Endothelial cell of umbilical vein (primary cell): ENCODE measurements around the gene MORC1. TPM values are rescaled to one million over a fixed set of nuclear protein-coding genes. Genes with fewer than 3 reads are reported as not detected.

Experiments
- BruUV-seq: library from RNA; stranded (reverse); fragments of 400-500 nt; replicated peaks from 2 replicates; lab custom pipeline; 2021; lab: Mats Ljungman, UMichigan
- CTCF ChIA-PET: fragments of 300-600, 350-600 bp; sonication (Branson Sonifier 250); formaldehyde crosslinking; loops from one replicate; lab custom pipeline; 2021; ENCODE audit warnings: antibody characterized with exemption, inconsistent platforms; lab: Charles Lee
- POLR2A ChIA-PET: fragments of 300-600, 350-600 bp; sonication (Branson Sonifier 250); formaldehyde crosslinking; loops from one replicate; lab custom pipeline; 2021; ENCODE audit warnings: antibody characterized with exemption, inconsistent platforms; lab: Charles Lee
- DNase-seq: peaks from one replicate; pipeline ENCODE4 v3.0.0-alpha.2; 2011; ENCODE audit warnings: low read depth, low spot score
- FAIRE-seq: peaks from 2 replicates; lab custom pipeline; 2011; peaks lifted over from hg19 to GRCh38; lab: Jason Lieb, UNC
- H2AFZ ChIP-seq: 2 replicates; pipeline ENCODE4 v1.6.0; 2012; ENCODE audit warnings: low read depth, low read length, control low read depth, inconsistent platforms
- H3K27ac ChIP-seq: 2 replicates; pipeline ENCODE4 v1.5.1; 2011; ENCODE audit warnings: low read depth, mild to moderate bottlenecking, control low read depth, low read length, moderate library complexity; ENCODE audit not compliant: insufficient read depth
- H3K27me3 ChIP-seq, 2 experiments: 2 replicates each; pipeline versions ENCODE4 v1.6.0 to v1.6.1; 2011; ENCODE audit warnings: low read length in 2 of 2, mixed read lengths in 1 of 2; ENCODE audit not compliant: control insufficient read depth in 2 of 2, insufficient read depth in 2 of 2
- H3K36me3 ChIP-seq, 2 experiments: 2 replicates in 1 of 2; 3 replicates in 1 of 2; pipeline ENCODE4 v1.5.1; 2011; ENCODE audit warnings: low read length in 2 of 2, mild to moderate bottlenecking in 1 of 2, moderate library complexity in 1 of 2; ENCODE audit not compliant: control insufficient read depth in 2 of 2, insufficient read depth in 2 of 2; ENCODE audit errors: extremely low read depth in 1 of 2
- H3K4me1 ChIP-seq: 3 replicates; pipeline ENCODE4 v1.5.1; 2011; ENCODE audit warnings: mild to moderate bottlenecking, low read length; ENCODE audit not compliant: control insufficient read depth, insufficient read depth; ENCODE audit errors: extremely low read depth
- H3K4me2 ChIP-seq: 2 replicates; pipeline ENCODE4 v1.6.1; 2011; ENCODE audit warnings: low read length, control low read depth, mixed read lengths; ENCODE audit not compliant: insufficient read depth
- H3K4me3 ChIP-seq, 3 experiments: fragments of 200-600 bp in 1 of 3; sonication (generic), shearing (Covaris generic) in 1 of 3; replicated peaks in 1 of 3; 2 replicates each; pipeline ENCODE4 v1.5.1; 2011 to 2016; ENCODE audit warnings: control low read depth in 3 of 3, low read length in 3 of 3, mild to moderate bottlenecking in 2 of 3, inconsistent platforms in 1 of 3, low read depth in 1 of 3, moderate library complexity in 1 of 3; ENCODE audit not compliant: insufficient read depth in 1 of 3
- H3K79me2 ChIP-seq: 2 replicates; pipeline ENCODE4 v1.6.0; 2012; ENCODE audit warnings: low read length, inconsistent platforms; ENCODE audit not compliant: control insufficient read depth, insufficient read depth
- H3K9ac ChIP-seq: replicated peaks from 2 replicates; pipeline ENCODE3; 2011; ENCODE audit warnings: low read length, control low read depth; ENCODE audit not compliant: insufficient read depth; ENCODE audit errors: extremely low read depth
- H3K9me1 ChIP-seq: replicated peaks from 3 replicates; pipeline ENCODE4 v1.6.0; 2011; ENCODE audit warnings: mild to moderate bottlenecking, low read length; ENCODE audit not compliant: control insufficient read depth, insufficient read depth; ENCODE audit errors: extremely low read depth
- H3K9me3 ChIP-seq: replicated peaks from 2 replicates; pipeline ENCODE4 v1.5.1; 2012; ENCODE audit warnings: low read length, inconsistent platforms; ENCODE audit not compliant: control insufficient read depth, insufficient read depth
- H4K20me1 ChIP-seq: replicated peaks from 2 replicates; pipeline ENCODE3; 2011; ENCODE audit warnings: mild to moderate bottlenecking, low read length; ENCODE audit not compliant: control insufficient read depth, insufficient read depth; ENCODE audit errors: extremely low read depth
- CTCF ChIP-seq, 2 donors: IDR thresholded peaks; 1 replicate in 1 of 2; 2 replicates in 1 of 2; pipeline ENCODE4 v1.5.1; 2011; ENCODE audit warnings: low read length in 2 of 2, mild to moderate bottlenecking in 2 of 2, moderate library complexity in 2 of 2, control low read depth in 1 of 2, inconsistent platforms in 1 of 2, low read depth in 1 of 2; ENCODE audit not compliant: insufficient read depth in 1 of 2; ENCODE audit errors: extremely low read depth in 1 of 2
- EZH2 ChIP-seq: IDR thresholded peaks from 2 replicates; pipeline ENCODE4 v1.6.1; 2012; ENCODE audit warnings: borderline replicate concordance, low read depth, mild to moderate bottlenecking, moderate library complexity, low read length, inconsistent platforms; ENCODE audit not compliant: severe bottlenecking
- FOS ChIP-seq: IDR thresholded peaks from 2 replicates; pipeline ENCODE4 v1.6.1; 2011; ENCODE audit warnings: mild to moderate bottlenecking, low read length, moderate library complexity, borderline replicate concordance; ENCODE audit not compliant: insufficient read depth
- GATA2 ChIP-seq: IDR thresholded peaks from 2 replicates; pipeline ENCODE4 v1.7.0; 2011; ENCODE audit warnings: low read depth, mild to moderate bottlenecking, moderate library complexity, mixed read lengths, low read length; ENCODE audit not compliant: insufficient read length, insufficient read depth
- JUN ChIP-seq: IDR thresholded peaks from 2 replicates; pipeline ENCODE4 v1.6.1; 2011; ENCODE audit warnings: borderline replicate concordance, low read depth; ENCODE audit not compliant: insufficient read length, insufficient read depth
- MYC ChIP-seq: IDR thresholded peaks from one replicate; pipeline ENCODE4 v1.6.1; 2011; ENCODE audit warnings: mild to moderate bottlenecking, low read depth, low read length
- POLR2A ChIP-seq: IDR thresholded peaks from 2 replicates; pipeline ENCODE4 v1.6.1; 2012; ENCODE audit warnings: low read depth, mild to moderate bottlenecking, control low read depth, low read length
- POLR2AphosphoS5 ChIP-seq: IDR thresholded peaks from 2 replicates; pipeline ENCODE4 v1.6.1; 2012; ENCODE audit warnings: low read depth, mild to moderate bottlenecking, control low read depth, low read length, moderate library complexity; ENCODE audit not compliant: insufficient read depth
- dilution Hi-C: fragments of 300-500 bp; cut with MboI; formaldehyde crosslinking; loops from one replicate; pipeline ENCODE4 v1.15.0; 2019; ENCODE audit warnings: low sequenced_read_pairs; ENCODE audit not compliant: extremely low pct_ligation_motif_present
- intact Hi-C: fragments of 100-400 bp; cut with micrococcal nuclease; formaldehyde crosslinking; loops from one replicate; pipeline ENCODE4 v1.10.0; 2022
- polyA plus RNA-seq, 4 experiments: library from polyadenylated mRNA; depleted of rRNA in 3 of 4; stranded (reverse) in 3 of 4; unstranded in 1 of 4; fragments of >200 nt; gene quantifications; 2 replicates each; pipeline versions ENCODE4 v1.2.1 to v1.2.3, GENCODE V29; 2011 to 2012; ENCODE audit warnings: missing spikeins in 1 of 4
- total RNA-seq: library from RNA; stranded (reverse); gene quantifications from 2 replicates; pipeline ENCODE4 v1.2.3, GENCODE V29; 2021
- TF ChIP-seq, protein P1 (sequence below): IDR thresholded peaks from 2 replicates; pipeline ENCODE4 v1.6.1; 2011; ENCODE audit not compliant: insufficient read depth, insufficient read length

The MORC1 gene
- total and polyA plus RNA-seq, 2 donors (not counting 3 experiments of a cell fraction or from before 2014, with no cell fraction given), result not detected

DNA sequence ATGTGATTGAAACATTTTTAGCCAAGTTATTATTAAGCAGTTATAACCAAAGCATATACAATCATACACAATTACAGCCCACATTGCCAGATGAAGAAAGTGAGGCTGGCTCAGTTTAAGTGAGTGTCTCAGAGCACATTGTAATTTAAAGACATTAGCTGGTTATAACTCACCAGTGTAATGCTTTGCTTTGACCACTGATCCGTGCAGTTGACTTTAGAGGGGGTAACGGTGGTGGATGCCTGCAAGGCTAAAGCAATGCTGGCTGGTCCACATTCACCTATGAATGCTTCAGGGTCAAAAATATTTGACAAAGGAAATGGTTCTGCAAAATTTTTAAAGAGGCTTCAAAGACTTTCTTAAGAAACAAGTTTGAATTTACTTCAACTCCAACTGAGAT lies 19.8 kb upstream of the MORC1 start:
- Histone ChIP-seq H2AFZ (no peak overlapping the region), H3K36me3 (no peaks in the 10 kb centered on the region), H4K20me1 (no peaks in the 10 kb centered on the region), H3K27ac (no peak overlapping the region), H3K4me2 (no peak overlapping the region), H3K4me1 (no peaks in the 10 kb centered on the region), H3K9ac (no peak overlapping the region), H3K27me3 (no peaks in the 10 kb centered on the region), H3K4me3 (no peak overlapping the region), H3K9me3 (peaks cover 1% of the 10 kb centered on the region), H3K9me1 (no peaks in the 10 kb centered on the region), H3K79me2 (no peaks in the 10 kb centered on the region)
- TF ChIP-seq CTCF (IDR thresholded peaks at IDR 0.05; ENCODE audit: extremely low read depth in 1 of 2, insufficient read depth in 1 of 2, low read depth in 1 of 2, low read length in 2 of 2) (no peak), EZH2 (no peak), POLR2A (no peak), FOS (no peak), POLR2AphosphoS5 (no peak), GATA2 (no peak), MYC (no peak), JUN (no peak)
- TF ChIP-seq, protein P1, sequence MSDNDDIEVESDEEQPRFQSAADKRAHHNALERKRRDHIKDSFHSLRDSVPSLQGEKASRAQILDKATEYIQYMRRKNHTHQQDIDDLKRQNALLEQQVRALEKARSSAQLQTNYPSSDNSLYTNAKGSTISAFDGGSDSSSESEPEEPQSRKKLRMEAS, result no peak
- no TSS peak for BruUV-seq
- dilution Hi-C loops (no loop called here), intact Hi-C loops (no loop called here)
- FAIRE-seq, result no peak
- POLR2A ChIA-PET, result no interaction called here
- DNase-seq, result no peak
- CTCF ChIA-PET, result no interaction called here
